Vagina (tissue), 2 donors: ENCODE measurements around the gene FYB2. TPM values are rescaled to one million over a fixed set of nuclear protein-coding genes. Genes with fewer than 3 reads are reported as not detected.

Experiments
- DNase-seq, 2 donors: peaks; one replicate each; pipeline ENCODE4 v3.0.0-alpha.2; 2017; ENCODE audit errors: extremely low spot score in 2 of 2
- H3K27ac ChIP-seq: fragments of 200-600 bp; sonication (generic); one replicate; pipeline ENCODE4 v1.5.1; 2019
- H3K27me3 ChIP-seq: fragments of 200-600 bp; sonication (generic); one replicate; pipeline ENCODE4 v1.5.1; 2019
- H3K36me3 ChIP-seq, 2 donors: fragments of 200-600 bp; sonication (generic); one replicate each; pipeline ENCODE4 v1.5.1; 2017 to 2019
- H3K4me1 ChIP-seq: fragments of 200-600 bp; sonication (generic); one replicate; pipeline ENCODE4 v1.5.1; 2019
- H3K4me3 ChIP-seq, 2 donors: fragments of 200-600 bp; sonication (generic); 1 replicate in 1 of 2; 2 replicates in 1 of 2; pipeline ENCODE4 v1.5.1; 2016 to 2019
- H3K9me3 ChIP-seq: fragments of 200-600 bp; sonication (generic); one replicate; pipeline ENCODE4 v1.5.1; 2019
- POLR2A ChIP-seq, 2 donors: fragments of 450-650 bp; IDR thresholded peaks; one replicate each; pipeline ENCODE4 v1.6.1; 2017; ENCODE audit warnings: antibody characterized with exemption in 2 of 2, mild to moderate bottlenecking in 2 of 2, moderate library complexity in 2 of 2
- POLR2AphosphoS5 ChIP-seq, 2 donors: sonication (generic); formaldehyde crosslinking; IDR thresholded peaks; one replicate each; pipeline ENCODE4 v1.9.0; 2017; ENCODE audit warnings: antibody characterized with exemption in 2 of 2, mild to moderate bottlenecking in 2 of 2, low read depth in 1 of 2; ENCODE audit not compliant: insufficient read depth in 1 of 2
- intact Hi-C: fragments of 100-400 bp; cut with DNase I; formaldehyde crosslinking; loops from one replicate; pipeline ENCODE4 v1.15.1; 2023
- total RNA-seq: library from RNA; depleted of rRNA; stranded (reverse); fragments of >200 nt; gene quantifications from one replicate; pipeline ENCODE4 v1.2.3, GENCODE V29; 2016
- TF ChIP-seq, protein P1 (sequence below), 3 experiments: fragments of 450-650 bp in 2 of 3; fragments of 200-600 bp in 1 of 3; sonication (generic) in 1 of 3; IDR thresholded peaks; one replicate each; pipeline ENCODE4 v1.5.1; 2017 to 2019; ENCODE audit warnings: antibody characterized with exemption in 3 of 3, mild to moderate bottlenecking in 2 of 3, moderate library complexity in 2 of 3

The FYB2 gene
- total RNA-seq, 1 donor from 2014 or later = not detected

DNA sequence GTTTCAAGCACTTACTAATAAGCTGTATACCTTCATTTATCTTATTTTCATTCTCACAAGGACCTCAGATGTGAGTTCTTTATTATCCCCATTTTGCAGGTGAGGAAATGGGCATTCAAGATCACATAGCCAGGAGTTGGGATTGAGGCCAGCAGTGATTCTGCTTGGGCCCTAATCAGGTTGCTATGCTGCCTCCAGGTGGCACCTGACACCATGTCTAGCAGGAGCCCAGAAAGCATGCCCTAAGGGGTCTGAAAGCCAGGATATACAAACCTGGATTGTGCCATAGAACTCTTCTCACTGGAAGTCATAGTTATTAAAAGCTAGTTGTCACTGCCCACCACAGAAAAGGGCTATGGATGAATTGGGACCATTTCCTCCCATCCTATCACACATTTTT, 61.1 kb downstream of the FYB2 start:
- Histone ChIP-seq H3K36me3 (no peaks in the 10 kb centered on the region), H3K27me3 (no peaks in the 10 kb centered on the region), H3K9me3 (no peaks in the 10 kb centered on the region), H3K4me3 (no peak overlapping the region), H3K27ac (no peak overlapping the region), H3K4me1 (no peaks in the 10 kb centered on the region)
- intact Hi-C loops = no loop called here
- DNase-seq = no peak
- TF ChIP-seq POLR2AphosphoS5 (IDR thresholded peaks at IDR 0.05; ENCODE audit: insufficient read depth in 1 of 2, low read depth in 1 of 2) (no peak), POLR2A (IDR thresholded peaks at IDR 0.05) (no peak)
- TF ChIP-seq, protein P1, sequence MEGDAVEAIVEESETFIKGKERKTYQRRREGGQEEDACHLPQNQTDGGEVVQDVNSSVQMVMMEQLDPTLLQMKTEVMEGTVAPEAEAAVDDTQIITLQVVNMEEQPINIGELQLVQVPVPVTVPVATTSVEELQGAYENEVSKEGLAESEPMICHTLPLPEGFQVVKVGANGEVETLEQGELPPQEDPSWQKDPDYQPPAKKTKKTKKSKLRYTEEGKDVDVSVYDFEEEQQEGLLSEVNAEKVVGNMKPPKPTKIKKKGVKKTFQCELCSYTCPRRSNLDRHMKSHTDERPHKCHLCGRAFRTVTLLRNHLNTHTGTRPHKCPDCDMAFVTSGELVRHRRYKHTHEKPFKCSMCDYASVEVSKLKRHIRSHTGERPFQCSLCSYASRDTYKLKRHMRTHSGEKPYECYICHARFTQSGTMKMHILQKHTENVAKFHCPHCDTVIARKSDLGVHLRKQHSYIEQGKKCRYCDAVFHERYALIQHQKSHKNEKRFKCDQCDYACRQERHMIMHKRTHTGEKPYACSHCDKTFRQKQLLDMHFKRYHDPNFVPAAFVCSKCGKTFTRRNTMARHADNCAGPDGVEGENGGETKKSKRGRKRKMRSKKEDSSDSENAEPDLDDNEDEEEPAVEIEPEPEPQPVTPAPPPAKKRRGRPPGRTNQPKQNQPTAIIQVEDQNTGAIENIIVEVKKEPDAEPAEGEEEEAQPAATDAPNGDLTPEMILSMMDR (IDR thresholded peaks at IDR 0.05) = no peak

DNA sequence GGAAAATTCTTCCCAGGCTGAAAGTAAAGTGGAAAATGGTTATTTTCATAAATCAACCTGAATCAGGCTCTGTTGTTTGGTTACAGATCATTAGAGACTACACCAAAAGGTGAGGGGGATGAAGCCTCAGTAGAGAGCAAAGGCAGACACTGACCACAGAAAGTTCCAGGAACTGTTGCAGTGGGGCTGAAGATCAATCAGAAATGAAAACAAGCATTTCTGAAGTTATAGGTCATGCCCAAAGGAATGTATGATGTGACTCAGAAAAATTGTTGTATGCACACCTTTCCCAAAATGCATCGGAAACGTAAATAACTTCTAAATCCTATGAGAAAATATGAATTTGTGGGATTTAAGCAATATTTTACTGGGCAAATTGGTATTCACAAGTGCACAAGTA, 63.3 kb downstream of the FYB2 start:
- intact Hi-C loops = no loop called here

DNA sequence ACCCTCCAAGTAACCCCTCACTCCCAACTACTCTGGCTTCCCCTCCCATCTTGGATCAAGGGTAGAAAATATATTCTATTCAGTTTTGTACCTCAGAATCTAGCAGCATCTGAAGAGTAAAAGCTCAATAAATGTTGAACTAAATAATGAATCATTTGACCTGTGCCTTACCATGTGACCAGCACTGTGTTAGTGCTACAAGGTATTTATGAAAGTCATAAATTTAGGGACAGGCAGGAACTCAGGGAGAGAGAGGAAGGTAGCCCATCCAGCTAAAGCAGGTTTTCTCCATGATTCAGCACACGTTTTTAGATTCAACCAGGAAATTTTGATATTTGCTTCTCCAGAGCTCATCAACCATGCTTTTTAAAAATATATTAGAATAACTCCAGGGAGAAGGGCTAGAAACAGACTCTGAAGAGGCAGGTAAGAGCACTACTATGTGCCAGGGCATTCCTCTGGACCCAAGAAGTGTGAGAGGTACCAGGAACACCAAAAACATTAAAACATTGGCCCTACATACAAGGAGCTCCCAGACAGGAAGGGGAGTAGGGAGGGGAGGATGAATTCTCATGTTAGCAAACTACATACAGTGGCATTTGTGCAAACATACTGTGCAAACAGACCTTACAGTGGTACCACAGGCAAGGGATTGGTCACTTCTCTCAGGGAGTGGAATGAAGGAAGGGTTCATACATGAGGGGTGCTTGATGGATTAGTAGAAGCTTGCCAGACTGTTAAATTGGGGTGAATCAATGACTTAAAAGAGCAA, 64.3 kb downstream of the FYB2 start:
- Histone ChIP-seq H3K27me3 (no peaks in the 10 kb centered on the region), H3K27ac (no peak overlapping the region), H3K4me3 (no peak overlapping the region), H3K4me1 (no peaks in the 10 kb centered on the region), H3K9me3 (no peaks in the 10 kb centered on the region), H3K36me3 (no peaks in the 10 kb centered on the region)
- TF ChIP-seq POLR2AphosphoS5 (IDR thresholded peaks at IDR 0.05; ENCODE audit: insufficient read depth in 1 of 2, low read depth in 1 of 2) = no peak
- TF ChIP-seq POLR2A (IDR thresholded peaks at IDR 0.05) = no peak
- TF ChIP-seq, protein P1 (IDR thresholded peaks at IDR 0.05) = no peak
- intact Hi-C loops = no loop called here
- DNase-seq = no peak

More for the DNA sequence above, 63.3 kb downstream of the FYB2 start:
- TF ChIP-seq, protein P1 (IDR thresholded peaks at IDR 0.05) = no peak
- TF ChIP-seq POLR2A (IDR thresholded peaks at IDR 0.05) = no peak
- TF ChIP-seq POLR2AphosphoS5 (IDR thresholded peaks at IDR 0.05; ENCODE audit: insufficient read depth in 1 of 2, low read depth in 1 of 2) = no peak
- no peaks in the 10 kb centered on the region for H3K4me1 ChIP-seq
- H3K36me3 ChIP-seq = no peaks in the 10 kb centered on the region
- H3K9me3 ChIP-seq = no peaks in the 10 kb centered on the region
- DNase-seq = no peak
- no peak overlapping the region for H3K4me3 ChIP-seq
- no peaks in the 10 kb centered on the region for H3K27me3 ChIP-seq
- no peak overlapping the region for H3K27ac ChIP-seq

DNA sequence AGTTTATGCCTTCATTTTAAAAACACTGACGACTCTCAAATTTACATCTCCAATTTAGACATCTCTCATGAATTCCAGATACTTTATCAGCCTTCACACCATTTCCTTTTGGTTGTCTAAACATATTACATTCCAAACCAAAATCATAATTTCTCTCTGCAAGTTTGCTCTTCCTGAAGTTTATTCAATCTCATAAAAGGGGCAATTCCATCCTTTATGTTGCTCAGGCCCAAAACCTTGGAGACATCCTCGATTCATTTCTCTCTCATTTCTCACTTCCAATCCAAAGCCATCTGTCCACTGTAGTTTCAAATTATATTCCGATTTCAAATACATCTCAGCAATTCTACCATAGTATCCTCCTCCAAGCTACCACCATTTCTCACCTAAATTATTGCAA, 74.0 kb downstream of the FYB2 start:
- Histone ChIP-seq H3K9me3 (no peaks in the 10 kb centered on the region), H3K4me3 (no peak overlapping the region), H3K27me3 (no peaks in the 10 kb centered on the region), H3K27ac (no peak overlapping the region), H3K36me3 (no peaks in the 10 kb centered on the region), H3K4me1 (no peaks in the 10 kb centered on the region)
- DNase-seq = no peak
- intact Hi-C loops = no loop called here
- TF ChIP-seq POLR2A (IDR thresholded peaks at IDR 0.05) (no peak), POLR2AphosphoS5 (IDR thresholded peaks at IDR 0.05; ENCODE audit: insufficient read depth in 1 of 2, low read depth in 1 of 2) (no peak)
- TF ChIP-seq, protein P1 (IDR thresholded peaks at IDR 0.05) = no peak

DNA sequence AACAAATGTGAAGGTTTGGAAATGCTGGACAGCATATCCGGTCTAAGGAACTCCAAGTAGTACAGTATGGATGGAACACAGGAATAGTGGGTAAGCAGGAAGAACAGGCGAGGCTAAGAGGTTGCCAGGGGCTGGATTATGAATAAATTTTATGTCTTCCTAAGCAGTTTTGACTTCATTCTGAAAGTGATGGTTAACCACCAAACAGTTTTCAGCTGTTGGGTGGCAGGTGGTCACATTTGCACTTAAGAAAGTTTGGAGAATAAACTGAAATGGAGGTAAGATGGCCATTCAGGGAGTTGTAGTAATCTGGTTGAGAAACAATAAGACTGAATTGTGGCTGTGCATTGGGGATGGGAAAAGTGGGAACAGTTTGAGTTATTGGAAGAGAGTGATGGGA, 90.2 kb downstream of the FYB2 start:
- Histone ChIP-seq H3K4me3 (no peak overlapping the region), H3K27me3 (no peaks in the 10 kb centered on the region), H3K27ac (no peak overlapping the region), H3K9me3 (no peaks in the 10 kb centered on the region), H3K4me1 (no peaks in the 10 kb centered on the region), H3K36me3 (no peaks in the 10 kb centered on the region)
- TF ChIP-seq, protein P1 (IDR thresholded peaks at IDR 0.05) = no peak
- TF ChIP-seq POLR2AphosphoS5 (IDR thresholded peaks at IDR 0.05; ENCODE audit: insufficient read depth in 1 of 2, low read depth in 1 of 2) = no peak
- no peak for TF ChIP-seq POLR2A (IDR thresholded peaks at IDR 0.05)
- intact Hi-C loops = no loop called here
- DNase-seq = no peak
